Astrocyte (in vitro differentiated cells and primary cell): Measurements from ENCODE around the gene RPL26. TPM values are rescaled to one million over a fixed set of nuclear protein-coding genes. Genes with fewer than 3 reads are reported as not detected.
A peak's percentile ranks its signal among the peaks of the same experiment; 100 is the strongest.

Experiments
- DNase-seq: peaks from one replicate; pipeline ENCODE4 v3.0.0-alpha.2; 2010; ENCODE audit warnings: low read depth
- FAIRE-seq: peaks from 2 replicates; lab custom pipeline; 2011; peaks lifted over from hg19 to GRCh38; lab: Jason Lieb, UNC
- H2AFZ ChIP-seq: 2 replicates; pipeline ENCODE4 v1.6.0; 2012; ENCODE audit warnings: low read depth, low read length, inconsistent platforms
- H3K27ac ChIP-seq: 2 replicates; pipeline ENCODE4 v1.5.1; 2011; ENCODE audit warnings: low read depth, low read length, inconsistent platforms
- H3K27me3 ChIP-seq: 2 replicates; pipeline ENCODE4 v1.6.0; 2011; ENCODE audit warnings: low read length, inconsistent platforms; ENCODE audit not compliant: insufficient read depth
- H3K36me3 ChIP-seq: 2 replicates; pipeline ENCODE4 v1.5.1; 2011; ENCODE audit warnings: low read length, inconsistent platforms; ENCODE audit not compliant: insufficient read depth
- H3K4me1 ChIP-seq: 2 replicates; pipeline ENCODE4 v1.5.1; 2011; ENCODE audit warnings: low read length, inconsistent platforms; ENCODE audit not compliant: insufficient read depth
- H3K4me2 ChIP-seq: 2 replicates; pipeline ENCODE4 v1.6.0; 2012; ENCODE audit warnings: low read length, inconsistent platforms
- H3K4me3 ChIP-seq: 2 replicates; pipeline ENCODE4 v1.5.1; 2011; ENCODE audit warnings: low read depth, mild to moderate bottlenecking, low read length, inconsistent platforms; ENCODE audit not compliant: insufficient read depth
- H3K79me2 ChIP-seq: 2 replicates; pipeline ENCODE4 v1.6.0; 2012; ENCODE audit warnings: mild to moderate bottlenecking, low read length, inconsistent platforms; ENCODE audit not compliant: insufficient read depth
- H3K9ac ChIP-seq: 2 replicates; pipeline ENCODE4 v1.6.0; 2012; ENCODE audit warnings: mild to moderate bottlenecking, low read length, inconsistent platforms
- H3K9me3 ChIP-seq: 2 replicates; pipeline ENCODE4 v1.5.1; 2012; ENCODE audit warnings: low read depth, mild to moderate bottlenecking, low read length, inconsistent platforms; ENCODE audit not compliant: insufficient read depth
- H4K20me1 ChIP-seq: 2 replicates; pipeline ENCODE4 v1.6.0; 2012; ENCODE audit warnings: low read length, inconsistent platforms; ENCODE audit not compliant: insufficient read depth
- H3K27ac Mint-ChIP-seq: one replicate; pipeline ENCODE4 v1.8.0; 2021; ENCODE audit warnings: mild to moderate bottlenecking, mixed read lengths; ENCODE audit not compliant: unreplicated experiment
- H3K27me3 Mint-ChIP-seq: one replicate; pipeline ENCODE4 v1.8.0; 2021; ENCODE audit warnings: low read depth, mixed read lengths; ENCODE audit not compliant: unreplicated experiment
- H3K36me3 Mint-ChIP-seq: one replicate; pipeline ENCODE4 v1.8.0; 2021; ENCODE audit warnings: low read depth, mixed read lengths; ENCODE audit not compliant: unreplicated experiment
- H3K4me1 Mint-ChIP-seq: one replicate; pipeline ENCODE4 v1.8.0; 2021; ENCODE audit warnings: low read depth, mixed read lengths; ENCODE audit not compliant: unreplicated experiment
- H3K4me3 Mint-ChIP-seq: one replicate; pipeline ENCODE4 v1.8.0; 2021; ENCODE audit warnings: mild to moderate bottlenecking, moderate library complexity, mixed read lengths; ENCODE audit not compliant: unreplicated experiment
- H3K9me3 Mint-ChIP-seq: one replicate; pipeline ENCODE4 v1.8.0; 2021; ENCODE audit warnings: mild to moderate bottlenecking, mixed read lengths; ENCODE audit not compliant: unreplicated experiment
- CTCF ChIP-seq: IDR thresholded peaks from 2 replicates; pipeline ENCODE4 v1.5.1; 2011; ENCODE audit warnings: low read depth, mild to moderate bottlenecking, inconsistent platforms, low read length, moderate library complexity; ENCODE audit not compliant: insufficient read depth
- EZH2 ChIP-seq: IDR thresholded peaks from 2 replicates; pipeline ENCODE4 v1.6.1; 2012; ENCODE audit warnings: mild to moderate bottlenecking, low read length, inconsistent platforms; ENCODE audit not compliant: insufficient read depth
- total RNA-seq: library from RNA; stranded (reverse); gene quantifications from 2 replicates; pipeline ENCODE4 v1.2.1, GENCODE V29; 2021

Gene RPL26
- total RNA-seq, 1 donor from 2014 or later, result 1,342 TPM

GRCh38 chr17:8408371-8408770 is 25.4 kb upstream of the RPL26 start:
- Histone ChIP-seq H3K27ac (no peak overlapping the region), H2AFZ (peak overlapping the region; percentile 1), H3K79me2 (no peaks in the 10 kb centered on the region), H3K36me3 (no peaks in the 10 kb centered on the region), H3K4me2 (no peak overlapping the region), H3K27me3 (peaks cover 8% of the 10 kb centered on the region), H3K9me3 (no peaks in the 10 kb centered on the region), H3K9ac (no peak overlapping the region), H3K4me1 (peaks cover 3% of the 10 kb centered on the region), H3K4me3 (no peak overlapping the region), H4K20me1 (no peaks in the 10 kb centered on the region)
- Mint-ChIP-seq H3K36me3 (no peaks in the 10 kb centered on the region), H3K4me3 (no peak overlapping the region), H3K4me1 (no peaks in the 10 kb centered on the region), H3K27me3 (peaks cover 14% of the 10 kb centered on the region), H3K27ac (no peak overlapping the region), H3K9me3 (no peaks in the 10 kb centered on the region)
- no peak for DNase-seq
- no peak for FAIRE-seq
- no peak for TF ChIP-seq CTCF
- TF ChIP-seq EZH2, result no peak

GRCh38 chr17:8406174-8406573 is 23.2 kb upstream of the RPL26 start:
- H3K27ac Mint-ChIP-seq, result no peak overlapping the region
- TF ChIP-seq CTCF (no peak), EZH2 (no peak)

GRCh38 chr17:8405499-8406016 is 22.6 kb upstream of the RPL26 start:
- FAIRE-seq (no peak), DNase-seq (no peak)
- Histone ChIP-seq H3K9me3 (no peaks in the 10 kb centered on the region), H4K20me1 (no peaks in the 10 kb centered on the region), H3K4me1 (peaks cover 3% of the 10 kb centered on the region), H3K79me2 (no peaks in the 10 kb centered on the region), H3K4me2 (no peak overlapping the region), H2AFZ (no peak overlapping the region), H3K27me3 (peaks cover 9% of the 10 kb centered on the region), H3K36me3 (no peaks in the 10 kb centered on the region), H3K4me3 (no peak overlapping the region), H3K27ac (no peak overlapping the region), H3K9ac (no peak overlapping the region)
- Mint-ChIP-seq H3K27ac (no peak overlapping the region), H3K27me3 (peaks cover 9% of the 10 kb centered on the region), H3K4me1 (no peaks in the 10 kb centered on the region), H3K9me3 (peaks cover 2% of the 10 kb centered on the region), H3K36me3 (no peaks in the 10 kb centered on the region), H3K4me3 (no peak overlapping the region)
- TF ChIP-seq CTCF (no peak), EZH2 (no peak)

More at GRCh38 chr17:8406174-8406573, 23.2 kb upstream of the RPL26 start:
- Histone ChIP-seq H3K9ac (no peak overlapping the region), H3K79me2 (no peaks in the 10 kb centered on the region), H3K4me1 (peaks cover 3% of the 10 kb centered on the region), H3K36me3 (no peaks in the 10 kb centered on the region), H3K27ac (no peak overlapping the region), H3K4me3 (no peak overlapping the region), H2AFZ (no peak overlapping the region), H3K27me3 (peaks cover 5% of the 10 kb centered on the region), H4K20me1 (no peaks in the 10 kb centered on the region), H3K4me2 (no peak overlapping the region), H3K9me3 (no peaks in the 10 kb centered on the region)
- H3K4me1 Mint-ChIP-seq, result no peaks in the 10 kb centered on the region
- FAIRE-seq (no peak), DNase-seq (no peak)
- peaks cover 8% of the 10 kb centered on the region for H3K27me3 Mint-ChIP-seq
- peaks cover 2% of the 10 kb centered on the region for H3K9me3 Mint-ChIP-seq
- H3K4me3 Mint-ChIP-seq, result no peak overlapping the region
- no peaks in the 10 kb centered on the region for H3K36me3 Mint-ChIP-seq
